Breast epithelium (tissue), 4 donors: Measurements from ENCODE around the gene CEP57L1. TPM values are rescaled to one million over a fixed set of nuclear protein-coding genes. Genes with fewer than 3 reads are reported as not detected.
A peak's percentile ranks its signal among the peaks of the same experiment; 100 is the strongest.

ENCODE experiments used
- DNase-seq, 2 donors: peaks; one replicate each; pipeline ENCODE4 v3.0.0-alpha.2; 2019; ENCODE audit warnings: low spot score in 2 of 2
- H3K27ac ChIP-seq, 2 donors: fragments of 200-600 bp; sonication (generic) in 1 of 2; one replicate each; pipeline ENCODE4 v1.5.1; 2016 to 2019; ENCODE audit warnings: mild to moderate bottlenecking in 1 of 2
- H3K27me3 ChIP-seq, 2 donors: fragments of 200-600 bp; sonication (generic) in 1 of 2; one replicate each; pipeline versions ENCODE4 v1.5.1 to v1.6.0; 2017 to 2019; ENCODE audit warnings: control low read depth in 1 of 2, mild to moderate bottlenecking in 1 of 2
- H3K36me3 ChIP-seq: fragments of 200-600 bp; one replicate; pipeline ENCODE4 v1.5.1; 2019
- H3K4me1 ChIP-seq, 2 donors: fragments of 200-600 bp; sonication (generic); one replicate each; pipeline ENCODE4 v1.5.1; 2016 to 2019; ENCODE audit warnings: control low read depth in 1 of 2
- H3K4me3 ChIP-seq, 3 donors: fragments of 200-600 bp; sonication (generic); 1 replicate in 2 of 3; 2 replicates in 1 of 3; pipeline ENCODE4 v1.5.1; 2016 to 2019; ENCODE audit warnings: mild to moderate bottlenecking in 3 of 3, moderate library complexity in 2 of 3
- H3K9me3 ChIP-seq, 2 donors: fragments of 200-600 bp; sonication (generic) in 1 of 2; one replicate each; pipeline ENCODE4 v1.5.1; 2016 to 2019; ENCODE audit warnings: control low read depth in 1 of 2
- CTCF ChIP-seq, 3 donors: fragments of 450-650 bp; IDR thresholded peaks; one replicate each; pipeline ENCODE4 v1.5.1; 2016 to 2017; ENCODE audit warnings: antibody characterized with exemption in 3 of 3, mild to moderate bottlenecking in 3 of 3, moderate library complexity in 3 of 3
- POLR2A ChIP-seq: fragments of 450-650 bp; IDR thresholded peaks from one replicate; pipeline ENCODE4 v1.6.1; 2016; ENCODE audit warnings: antibody characterized with exemption, mild to moderate bottlenecking, moderate library complexity
- POLR2AphosphoS5 ChIP-seq, 3 donors: sonication (generic); formaldehyde crosslinking; IDR thresholded peaks; one replicate each; pipeline ENCODE4 v1.6.1; 2017; ENCODE audit warnings: antibody characterized with exemption in 3 of 3
- intact Hi-C: fragments of 100-400 bp; cut with DNase I; formaldehyde crosslinking; loops from one replicate; pipeline ENCODE4 v1.15.1; 2023; ENCODE audit warnings: low total_unique reads
- total RNA-seq, 3 donors: library from RNA; depleted of rRNA; stranded (reverse); fragments of >200 nt; gene quantifications; one replicate each; pipeline ENCODE4 v1.1.0, GENCODE V29; 2016

The CEP57L1 gene
- total RNA-seq, 3 donors from 2014 or later = 14.1 to 23.7 (median 19.8) TPM

DNA sequence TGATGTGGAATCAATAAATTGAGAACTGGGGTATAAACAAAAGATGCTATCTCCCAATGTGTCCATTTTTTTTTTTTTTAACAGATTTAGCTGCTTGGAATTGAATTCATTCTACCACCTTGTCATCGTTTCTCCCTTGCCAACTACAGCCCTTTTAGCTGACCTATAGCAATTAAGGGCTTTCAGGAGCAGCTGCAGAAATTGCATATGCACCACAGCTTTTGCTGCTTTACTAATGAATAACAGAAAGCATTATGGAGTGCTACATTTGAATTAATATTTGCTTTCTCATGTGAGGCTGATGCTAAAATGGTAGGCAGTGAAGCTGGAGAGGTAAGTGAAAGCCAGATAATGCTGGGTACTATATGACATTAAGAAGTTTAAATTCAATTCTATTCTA is 6.3 kb upstream of the CEP57L1 start:
- TF ChIP-seq POLR2AphosphoS5 (IDR thresholded peaks at IDR 0.05) (no peak), POLR2A (no peak), CTCF (IDR thresholded peaks at IDR 0.05) (no peak)
- H3K27ac ChIP-seq = no peak overlapping the region
- no peaks in the 10 kb centered on the region for H3K9me3 ChIP-seq
- no peak overlapping the region for H3K4me3 ChIP-seq
- intact Hi-C loops = no loop called here
- no peaks in the 10 kb centered on the region for H3K27me3 ChIP-seq
- peaks cover 0 to 6% of the 10 kb centered on the region in 2 donors for H3K4me1 ChIP-seq
- H3K36me3 ChIP-seq = no peaks in the 10 kb centered on the region
- no peak for DNase-seq

GRCh38 chr6:109091314-109092024 is 3.8 kb upstream of the CEP57L1 start:
- no peaks in the 10 kb centered on the region for H3K9me3 ChIP-seq
- DNase-seq = no peak
- intact Hi-C loops = no loop called here
- no peak for TF ChIP-seq POLR2AphosphoS5 (IDR thresholded peaks at IDR 0.05)
- no peak for TF ChIP-seq POLR2A
- TF ChIP-seq CTCF (IDR thresholded peaks at IDR 0.05) = no peak
- H3K27ac ChIP-seq = no peak overlapping the region
- no peaks in the 10 kb centered on the region for H3K36me3 ChIP-seq
- H3K4me1 ChIP-seq = peaks cover 0 to 6% of the 10 kb centered on the region in 2 donors
- H3K27me3 ChIP-seq = no peaks in the 10 kb centered on the region
- H3K4me3 ChIP-seq = peak overlapping the region in 1 of 3 donors; percentile 73

GRCh38 chr6:109092074-109092473 is 3.2 kb upstream of the CEP57L1 start:
- Histone ChIP-seq H3K4me1 (peaks cover 0 to 6% of the 10 kb centered on the region in 2 donors), H3K27me3 (no peaks in the 10 kb centered on the region), H3K36me3 (no peaks in the 10 kb centered on the region), H3K9me3 (no peaks in the 10 kb centered on the region), H3K4me3 (peak overlapping the region; percentile 66 to 78 (median 73)), H3K27ac (no peak overlapping the region)
- intact Hi-C loops = no loop called here
- DNase-seq = no peak
- no peak for TF ChIP-seq POLR2A
- no peak for TF ChIP-seq CTCF (IDR thresholded peaks at IDR 0.05)
- TF ChIP-seq POLR2AphosphoS5 (IDR thresholded peaks at IDR 0.05) = no peak

DNA sequence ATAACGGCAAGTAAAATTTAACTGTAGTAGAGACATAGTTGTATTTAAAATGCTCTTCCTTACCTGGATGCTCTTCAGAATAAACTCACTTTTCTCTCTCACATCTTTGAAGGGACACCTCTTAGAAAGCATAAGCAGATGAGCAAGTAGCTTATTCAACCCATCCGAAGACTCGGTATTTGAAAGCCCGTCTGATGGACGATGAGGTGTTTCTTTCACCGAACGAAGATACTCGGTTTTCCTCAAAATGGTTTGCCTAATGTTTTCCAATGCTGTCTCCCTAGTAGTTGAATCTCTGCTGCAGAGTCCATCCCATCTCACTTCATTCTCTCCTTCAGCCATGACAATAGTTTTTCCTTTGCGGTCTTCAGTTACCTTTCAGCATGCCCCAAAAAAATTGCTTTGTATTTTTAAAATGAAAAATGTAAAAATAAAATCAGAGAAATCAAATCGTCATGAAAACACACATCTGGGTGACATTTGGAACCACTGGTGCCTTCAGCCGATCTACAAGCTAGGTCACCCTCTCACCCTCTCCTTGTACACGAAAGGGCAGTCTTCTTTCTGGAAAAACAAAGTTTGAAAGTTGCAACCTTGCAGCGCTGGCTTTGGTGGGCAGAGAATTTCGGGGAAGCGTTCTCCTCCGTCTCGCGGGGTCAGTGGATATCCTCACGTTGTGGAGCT is 1.4 kb upstream of the CEP57L1 start:
- Histone ChIP-seq H3K4me3 (peak overlapping the region; percentile 66 to 78 (median 73)), H3K27me3 (no peaks in the 10 kb centered on the region), H3K36me3 (no peaks in the 10 kb centered on the region), H3K9me3 (no peaks in the 10 kb centered on the region), H3K4me1 (peaks cover 0 to 6% of the 10 kb centered on the region in 2 donors), H3K27ac (peak overlapping the region; percentile 97 to 98)
- TF ChIP-seq POLR2A = no peak
- TF ChIP-seq CTCF (IDR thresholded peaks at IDR 0.05) = no peak
- no peak for TF ChIP-seq POLR2AphosphoS5 (IDR thresholded peaks at IDR 0.05)
- intact Hi-C loops = no loop called here
- DNase-seq = no peak

DNA sequence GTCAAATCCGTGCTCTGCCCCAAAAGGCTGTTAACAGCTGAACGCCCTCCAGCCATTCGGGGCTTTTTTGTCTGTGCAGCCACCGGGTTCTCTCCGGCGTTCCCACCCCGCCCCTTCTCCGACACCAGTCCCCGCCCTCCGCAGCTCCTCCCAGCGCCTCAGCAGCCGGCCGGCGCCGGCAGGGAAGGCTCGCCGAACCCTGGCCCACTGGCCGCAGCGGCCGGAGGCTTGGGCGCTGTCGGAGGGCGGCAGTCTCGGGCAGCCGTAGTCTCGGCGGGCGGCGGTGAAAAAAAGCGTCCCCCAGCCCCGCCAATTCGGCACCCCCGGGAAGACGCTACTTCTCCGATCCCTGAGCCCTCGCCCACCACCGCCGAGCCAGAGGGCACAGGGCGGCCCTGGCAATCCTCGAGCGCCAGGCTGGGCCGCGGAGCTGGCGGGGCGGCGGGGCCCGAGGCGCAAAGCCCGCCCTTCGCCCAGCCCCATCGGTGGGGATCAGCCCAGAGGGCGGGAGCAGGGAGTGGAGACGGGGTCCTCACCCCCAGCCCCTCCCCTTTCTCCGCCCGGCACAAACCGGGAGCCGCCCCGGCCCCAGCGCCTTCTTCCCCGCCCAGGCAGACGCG is 781 bp upstream of the CEP57L1 start, which contains the start of gene SESN1:
Gene SESN1, minus strand, starts transcription at position 431 of the 620 bp plus-strand sequence. CDS start 773 bp downstream, outside the sequence.
- H3K27me3 ChIP-seq = no peaks in the 10 kb centered on the region
- peak; percentile 91 for DNase-seq
- TF ChIP-seq POLR2A = peak; percentile 84
- peak; percentile 79 to 85 (median 83) for TF ChIP-seq POLR2AphosphoS5 (IDR thresholded peaks at IDR 0.05)
- TF ChIP-seq CTCF (IDR thresholded peaks at IDR 0.05) = no peak
- peak within 1 kb of the TSS; percentile 66 to 78 (median 73) for H3K4me3 ChIP-seq
- H3K9me3 ChIP-seq = no peaks in the 10 kb centered on the region
- H3K36me3 ChIP-seq = no peaks in the 10 kb centered on the region
- intact Hi-C loops = no loop called here
- H3K27ac ChIP-seq = peak within 1 kb of the TSS; percentile 97 to 98
- H3K4me1 ChIP-seq = peaks cover 0 to 6% of the 10 kb centered on the region in 2 donors
